SK-N-SH (cell line): ENCODE results near the gene FDPS. TPM values are rescaled to one million over a fixed set of nuclear protein-coding genes. Genes with fewer than 3 reads are reported as not detected.

Experiments used
- CTCF ChIA-PET: fragments of 300-600, 350-600 bp; formaldehyde crosslinking; extraction: SDS; loops from one replicate; lab custom pipeline; 2021; lab: Yijun Ruan, JAX
- POLR2A ChIA-PET: fragments of 350-600 bp; sonication (Branson Sonifier 250); formaldehyde crosslinking; extraction: SDS; loops from one replicate; lab custom pipeline; 2020; ENCODE audit warnings: antibody characterized with exemption, inconsistent platforms; lab: Yijun Ruan, JAX
- DNase-seq: peaks from one replicate; pipeline ENCODE4 v3.0.0; 2012
- H2AFZ ChIP-seq: fragments of 200-600 bp; sonication (generic); 2 replicates; pipeline ENCODE4 v1.8.1; 2016; ENCODE audit warnings: antibody characterized with exemption, mild to moderate bottlenecking, low read depth
- H3F3A ChIP-seq: fragments of 200-600 bp; sonication (generic); replicated peaks from 2 replicates; pipeline ENCODE3; 2016; ENCODE audit warnings: antibody characterized with exemption, mild to moderate bottlenecking; ENCODE audit not compliant: insufficient read depth
- H3K27ac ChIP-seq, 2 experiments: fragments of 200-500 bp in 1 of 2; fragments of 200-600 bp in 1 of 2; sonication (Bioruptor generic) in 1 of 2; sonication (generic), shearing (Covaris generic) in 1 of 2; 2 replicates each; pipeline versions ENCODE4 v1.5.1 to v1.6.1; 2014 to 2016; ENCODE audit warnings: low read depth in 2 of 2, inconsistent platforms in 1 of 2, low read length in 1 of 2, mild to moderate bottlenecking in 1 of 2, mixed read lengths in 1 of 2
- H3K27me3 ChIP-seq: fragments of 200-600 bp; sonication (generic), shearing (Covaris generic); 2 replicates; pipeline ENCODE4 v1.6.1; 2016; ENCODE audit warnings: mixed run types; ENCODE audit not compliant: insufficient read depth
- H3K36me3 ChIP-seq, 2 experiments: fragments of 200-500 bp in 1 of 2; fragments of 200-600 bp in 1 of 2; sonication (Bioruptor generic) in 1 of 2; sonication (generic) in 1 of 2; replicated peaks in 1 of 2; 2 replicates each; pipeline versions ENCODE3 to v1.5.1; 2014 to 2016; ENCODE audit warnings: low read length in 1 of 2, mild to moderate bottlenecking in 1 of 2; ENCODE audit not compliant: insufficient read depth in 2 of 2, control insufficient read depth in 1 of 2
- H3K4me1 ChIP-seq, 2 experiments: fragments of 200-500 bp in 1 of 2; fragments of 200-600 bp in 1 of 2; sonication (Bioruptor generic) in 1 of 2; sonication (generic), shearing (Covaris generic) in 1 of 2; 2 replicates each; pipeline versions ENCODE4 v1.5.1 to v1.6.1; 2014 to 2016; ENCODE audit warnings: low read depth in 1 of 2, low read length in 1 of 2, mixed run types in 1 of 2; ENCODE audit not compliant: insufficient read depth in 2 of 2, control insufficient read depth in 1 of 2
- H3K4me2 ChIP-seq: fragments of 200-600 bp; sonication (generic), shearing (Covaris generic); 2 replicates; pipeline ENCODE4 v1.6.1; 2017; ENCODE audit warnings: mixed run types
- H3K4me3 ChIP-seq, 2 experiments: fragments of 200-500 bp in 1 of 2; fragments of 200-600 bp in 1 of 2; sonication (Bioruptor generic) in 1 of 2; sonication (generic), shearing (Covaris generic) in 1 of 2; 2 replicates each; pipeline versions ENCODE4 v1.5.1 to v1.8.1; 2014 to 2016; ENCODE audit warnings: low read depth in 2 of 2, inconsistent platforms in 1 of 2, low read length in 1 of 2, mild to moderate bottlenecking in 1 of 2, mixed read lengths in 1 of 2, moderate library complexity in 1 of 2
- H3K79me2 ChIP-seq: fragments of 200-600 bp; sonication (generic); 2 replicates; pipeline ENCODE4 v1.8.1; 2017; ENCODE audit warnings: mild to moderate bottlenecking; ENCODE audit not compliant: insufficient read depth
- H3K9ac ChIP-seq: fragments of 200-600 bp; sonication (generic); 2 replicates; pipeline ENCODE4 v1.6.1; 2017; ENCODE audit warnings: mixed run types
- H3K9me2 ChIP-seq: fragments of 200-600 bp; sonication (generic); 2 replicates; pipeline ENCODE4 v1.6.1; 2017; ENCODE audit warnings: mixed run types
- H3K9me3 ChIP-seq: fragments of 200-600 bp; sonication (generic); 2 replicates; pipeline ENCODE4 v1.6.1; 2017; ENCODE audit warnings: mixed run types, mild to moderate bottlenecking, moderate library complexity
- H4K20me1 ChIP-seq: fragments of 200-600 bp; sonication (generic); 2 replicates; pipeline ENCODE4 v1.6.1; 2017; ENCODE audit warnings: mild to moderate bottlenecking, mixed run types; ENCODE audit not compliant: insufficient read depth
- ELF1 ChIP-seq: IDR thresholded peaks from 2 replicates; pipeline ENCODE4 v1.4.0; 2012
- EP300 ChIP-seq, 2 experiments: IDR thresholded peaks; 2 replicates each; pipeline versions ENCODE4 v1.4.0 to v1.6.1; 2012; ENCODE audit warnings: borderline replicate concordance in 1 of 2, low read depth in 1 of 2, low read length in 1 of 2
- FOXJ3 ChIP-seq: sonication (generic); formaldehyde crosslinking; IDR thresholded peaks from 2 replicates; pipeline ENCODE4 v1.5.1; 2020; ENCODE audit warnings: mild to moderate bottlenecking, missing genetic modification reagents
- GABPA ChIP-seq: IDR thresholded peaks from 2 replicates; pipeline ENCODE4 v1.4.0; 2012; ENCODE audit warnings: low read depth, mild to moderate bottlenecking
- GATA2 ChIP-seq: sonication (generic); formaldehyde crosslinking; IDR thresholded peaks from 2 replicates; pipeline ENCODE4 v1.5.0; 2020; ENCODE audit warnings: mild to moderate bottlenecking, missing genetic modification reagents
- MXI1 ChIP-seq: IDR thresholded peaks from 2 replicates; pipeline ENCODE4 v1.6.1; 2012; ENCODE audit warnings: mild to moderate bottlenecking, low read depth, low read length, improper control_type of control experiment
- NFIC ChIP-seq: IDR thresholded peaks from 2 replicates; pipeline ENCODE4 v1.4.0; 2012; ENCODE audit warnings: borderline replicate concordance
- NRF1 ChIP-seq: IDR thresholded peaks from 2 replicates; pipeline ENCODE4 v1.6.1; 2012; ENCODE audit warnings: low read depth, mild to moderate bottlenecking, low read length
- RAD21 ChIP-seq: IDR thresholded peaks from 2 replicates; pipeline ENCODE4 v1.6.1; 2012; ENCODE audit warnings: mild to moderate bottlenecking, low read length
- RCOR1 ChIP-seq: fragments of 150-350 bp; IDR thresholded peaks from 2 replicates; pipeline ENCODE4 v1.6.1; 2017; ENCODE audit warnings: antibody characterized with exemption, low read length
- RXRA ChIP-seq: IDR thresholded peaks from 2 replicates; pipeline ENCODE4 v1.4.0; 2012; ENCODE audit warnings: low read depth, mild to moderate bottlenecking, borderline replicate concordance
- SMC3 ChIP-seq: IDR thresholded peaks from 2 replicates; pipeline ENCODE4 v1.6.1; 2012; ENCODE audit warnings: low read depth, low read length, improper control_type of control experiment
- TAF1 ChIP-seq: IDR thresholded peaks from 2 replicates; pipeline ENCODE4 v1.6.1; 2012; ENCODE audit warnings: low read depth, mild to moderate bottlenecking, low read length, moderate library complexity, borderline replicate concordance
- TCF12 ChIP-seq: IDR thresholded peaks from 2 replicates; pipeline ENCODE4 v1.4.0; 2012
- YY1 ChIP-seq: IDR thresholded peaks from 2 replicates; pipeline ENCODE4 v1.4.0; 2012; ENCODE audit warnings: low read depth, mild to moderate bottlenecking
- WGBS: methylation state at CpG from one replicate; pipeline ENCODE4 v1.1.6; 2017; ENCODE audit warnings: low lambda C conversion rate; 5-methylcytosine and 5-hydroxymethylcytosine counted together
- polyA plus RNA-seq, 3 experiments: library from polyadenylated mRNA; depleted of rRNA; stranded (reverse); fragments of >200 nt; gene quantifications; 2 replicates each; pipeline ENCODE4 v1.2.3, GENCODE V29; 2012
- TF ChIP-seq, protein P1 (sequence below): IDR thresholded peaks from 2 replicates; pipeline ENCODE4 v1.6.1; 2012; ENCODE audit warnings: mild to moderate bottlenecking, low read depth, low read length, moderate library complexity
- TF ChIP-seq, protein P2 (sequence below): fragments of 200-600 bp; sonication (generic); IDR thresholded peaks from 2 replicates; pipeline ENCODE4 v1.6.1; 2017; ENCODE audit warnings: antibody characterized with exemption, mild to moderate bottlenecking, moderate library complexity
- TF ChIP-seq, protein P3 (sequence below): IDR thresholded peaks from 2 replicates; pipeline ENCODE4; 2012
- TF ChIP-seq, protein P4 (sequence below): IDR thresholded peaks from 2 replicates; pipeline ENCODE4 v1.4.0; 2012; ENCODE audit warnings: low read depth

FDPS gene
- polyA plus RNA-seq, 1 of the 3 experiments (the other 2 are of a cell fraction) = 126 TPM

DNA sequence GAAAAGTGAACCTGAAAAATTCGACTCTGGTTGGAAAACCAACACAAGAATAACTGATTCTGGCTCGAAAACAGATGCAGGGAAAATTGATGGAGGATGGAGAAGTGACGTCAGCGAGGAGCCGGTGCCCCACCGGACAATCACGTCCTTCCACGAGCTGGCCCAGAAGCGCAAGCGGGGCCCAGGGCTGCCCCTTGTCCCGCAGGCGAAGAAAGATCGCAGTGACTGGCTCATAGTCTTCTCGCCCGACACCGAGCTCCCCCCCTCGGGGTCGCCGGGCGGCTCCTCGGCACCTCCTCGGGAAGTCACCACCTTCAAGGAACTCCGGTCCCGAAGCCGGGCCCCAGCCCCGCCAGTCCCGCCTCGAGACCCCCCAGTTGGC, 13.9 kb downstream of the FDPS start:
- Histone ChIP-seq H3K9me3 (no peaks in the 10 kb centered on the region), H3K27me3 (no peaks in the 10 kb centered on the region), H3F3A (peaks cover 21% of the 10 kb centered on the region), H3K4me1 (peaks cover 12 to 37% of the 10 kb centered on the region in 2 experiments), H3K4me3 (peak overlapping the region; percentile 84 to 95), H3K4me2 (peak overlapping the region; percentile 97), H3K27ac (peak overlapping the region; percentile 95), H2AFZ (no peak overlapping the region), H3K36me3 (peaks cover 7 to 22% of the 10 kb centered on the region in 2 experiments), H4K20me1 (0 out of 2 replicates have a peak, but pooled peaks cover 5% of the 10 kb centered on the region), H3K9ac (peak overlapping the region; percentile 85), H3K9me2 (no peaks in the 10 kb centered on the region), H3K79me2 (peaks cover 39% of the 10 kb centered on the region)
- ChIA-PET POLR2A (interaction anchor here (0.9 to 1.4 kb wide), 3 partner anchors 15 to 49 kb away, joined by 3 to 5 read pairs (median 4); partner anchors contain the start of genes CLK2 and FDPS), CTCF (interaction anchor here (0.6 to 11.6 kb wide), 17 partner anchors 10 to 399 kb away, joined by 3 to 184 read pairs (median 5); partner anchors contain the start of genes CLK2, ENTREP3, FDPS and KRTCAP2)
- 8% methylated on average over 12 of the region's 28 CpGs for WGBS
- no peak for TF ChIP-seq RCOR1
- TF ChIP-seq, protein P1, sequence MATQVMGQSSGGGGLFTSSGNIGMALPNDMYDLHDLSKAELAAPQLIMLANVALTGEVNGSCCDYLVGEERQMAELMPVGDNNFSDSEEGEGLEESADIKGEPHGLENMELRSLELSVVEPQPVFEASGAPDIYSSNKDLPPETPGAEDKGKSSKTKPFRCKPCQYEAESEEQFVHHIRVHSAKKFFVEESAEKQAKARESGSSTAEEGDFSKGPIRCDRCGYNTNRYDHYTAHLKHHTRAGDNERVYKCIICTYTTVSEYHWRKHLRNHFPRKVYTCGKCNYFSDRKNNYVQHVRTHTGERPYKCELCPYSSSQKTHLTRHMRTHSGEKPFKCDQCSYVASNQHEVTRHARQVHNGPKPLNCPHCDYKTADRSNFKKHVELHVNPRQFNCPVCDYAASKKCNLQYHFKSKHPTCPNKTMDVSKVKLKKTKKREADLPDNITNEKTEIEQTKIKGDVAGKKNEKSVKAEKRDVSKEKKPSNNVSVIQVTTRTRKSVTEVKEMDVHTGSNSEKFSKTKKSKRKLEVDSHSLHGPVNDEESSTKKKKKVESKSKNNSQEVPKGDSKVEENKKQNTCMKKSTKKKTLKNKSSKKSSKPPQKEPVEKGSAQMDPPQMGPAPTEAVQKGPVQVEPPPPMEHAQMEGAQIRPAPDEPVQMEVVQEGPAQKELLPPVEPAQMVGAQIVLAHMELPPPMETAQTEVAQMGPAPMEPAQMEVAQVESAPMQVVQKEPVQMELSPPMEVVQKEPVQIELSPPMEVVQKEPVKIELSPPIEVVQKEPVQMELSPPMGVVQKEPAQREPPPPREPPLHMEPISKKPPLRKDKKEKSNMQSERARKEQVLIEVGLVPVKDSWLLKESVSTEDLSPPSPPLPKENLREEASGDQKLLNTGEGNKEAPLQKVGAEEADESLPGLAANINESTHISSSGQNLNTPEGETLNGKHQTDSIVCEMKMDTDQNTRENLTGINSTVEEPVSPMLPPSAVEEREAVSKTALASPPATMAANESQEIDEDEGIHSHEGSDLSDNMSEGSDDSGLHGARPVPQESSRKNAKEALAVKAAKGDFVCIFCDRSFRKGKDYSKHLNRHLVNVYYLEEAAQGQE = no peak
- no peak for TF ChIP-seq FOXJ3
- no peak for TF ChIP-seq RAD21
- TF ChIP-seq TAF1 = no peak
- peak; percentile 75 for DNase-seq

DNA sequence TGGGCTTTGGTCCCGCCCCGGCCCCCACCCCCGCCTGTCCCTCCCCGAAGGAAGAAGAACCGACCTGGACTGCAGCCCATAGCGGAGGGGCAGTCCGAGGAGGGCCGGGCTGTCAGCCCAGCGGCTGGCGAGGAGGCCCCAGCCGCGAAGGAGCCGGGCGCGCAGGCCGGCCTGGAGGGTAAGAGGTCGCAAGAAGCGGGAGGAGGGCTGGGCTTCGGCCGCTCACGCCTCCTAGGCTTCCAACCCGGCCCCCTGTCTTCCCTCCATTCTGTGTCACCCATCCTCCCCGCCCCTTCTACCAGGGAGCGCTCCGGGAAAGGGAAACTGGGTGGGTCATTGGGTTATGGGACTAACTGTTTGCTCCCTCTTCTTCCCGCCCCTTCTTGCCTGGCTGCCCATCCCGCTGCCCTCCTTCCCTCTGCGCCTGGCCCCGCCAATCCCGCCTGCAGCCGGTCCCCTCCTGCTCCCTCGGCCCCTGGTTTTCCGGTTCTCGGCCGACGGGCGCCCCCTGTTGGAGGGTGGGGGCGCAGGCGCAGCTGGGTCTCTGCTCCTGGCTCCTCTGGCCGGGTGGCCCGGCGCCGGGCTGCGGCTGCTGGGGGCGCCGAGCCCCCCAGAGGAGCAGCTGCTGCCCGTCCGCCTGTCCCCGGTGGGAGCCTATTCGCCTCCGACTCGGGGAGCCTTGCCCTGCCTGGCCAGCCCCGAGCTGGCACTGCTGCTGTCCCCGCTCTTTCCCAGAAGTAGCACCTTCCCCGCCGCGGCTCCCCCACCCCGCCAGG, 14.5 kb downstream of the FDPS start:
- WGBS = 2% methylated on average over 27 of the region's 58 CpGs
- no peak overlapping the region; the same call in 1 of the 2 replicates for H2AFZ ChIP-seq
- peaks cover 13 to 24% of the 10 kb centered on the region in 2 experiments for H3K36me3 ChIP-seq

More for the DNA sequence above, 14.5 kb downstream of the FDPS start:
- TF ChIP-seq MXI1 = no peak; the same call in 1 of the 2 replicates
- TF ChIP-seq RXRA = peak; percentile 25; the same call in 1 of the 2 replicates
- TF ChIP-seq TAF1 = peak; percentile 50; the same call in 1 of the 2 replicates
- TF ChIP-seq FOXJ3 = no peak
- TF ChIP-seq SMC3 = peak; percentile 55
- no peak for TF ChIP-seq GATA2
- TF ChIP-seq EP300 (IDR thresholded peaks at IDR 0.05; ENCODE audit: borderline replicate concordance in 1 of 2, low read depth in 1 of 2, low read length in 1 of 2) = 0 out of 4 replicates have a peak, but pooled peaks of 1 of the 2 experiments have one; percentile 21
- TF ChIP-seq, protein P2, sequence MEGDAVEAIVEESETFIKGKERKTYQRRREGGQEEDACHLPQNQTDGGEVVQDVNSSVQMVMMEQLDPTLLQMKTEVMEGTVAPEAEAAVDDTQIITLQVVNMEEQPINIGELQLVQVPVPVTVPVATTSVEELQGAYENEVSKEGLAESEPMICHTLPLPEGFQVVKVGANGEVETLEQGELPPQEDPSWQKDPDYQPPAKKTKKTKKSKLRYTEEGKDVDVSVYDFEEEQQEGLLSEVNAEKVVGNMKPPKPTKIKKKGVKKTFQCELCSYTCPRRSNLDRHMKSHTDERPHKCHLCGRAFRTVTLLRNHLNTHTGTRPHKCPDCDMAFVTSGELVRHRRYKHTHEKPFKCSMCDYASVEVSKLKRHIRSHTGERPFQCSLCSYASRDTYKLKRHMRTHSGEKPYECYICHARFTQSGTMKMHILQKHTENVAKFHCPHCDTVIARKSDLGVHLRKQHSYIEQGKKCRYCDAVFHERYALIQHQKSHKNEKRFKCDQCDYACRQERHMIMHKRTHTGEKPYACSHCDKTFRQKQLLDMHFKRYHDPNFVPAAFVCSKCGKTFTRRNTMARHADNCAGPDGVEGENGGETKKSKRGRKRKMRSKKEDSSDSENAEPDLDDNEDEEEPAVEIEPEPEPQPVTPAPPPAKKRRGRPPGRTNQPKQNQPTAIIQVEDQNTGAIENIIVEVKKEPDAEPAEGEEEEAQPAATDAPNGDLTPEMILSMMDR = peak; percentile 82
- TF ChIP-seq, protein P3, sequence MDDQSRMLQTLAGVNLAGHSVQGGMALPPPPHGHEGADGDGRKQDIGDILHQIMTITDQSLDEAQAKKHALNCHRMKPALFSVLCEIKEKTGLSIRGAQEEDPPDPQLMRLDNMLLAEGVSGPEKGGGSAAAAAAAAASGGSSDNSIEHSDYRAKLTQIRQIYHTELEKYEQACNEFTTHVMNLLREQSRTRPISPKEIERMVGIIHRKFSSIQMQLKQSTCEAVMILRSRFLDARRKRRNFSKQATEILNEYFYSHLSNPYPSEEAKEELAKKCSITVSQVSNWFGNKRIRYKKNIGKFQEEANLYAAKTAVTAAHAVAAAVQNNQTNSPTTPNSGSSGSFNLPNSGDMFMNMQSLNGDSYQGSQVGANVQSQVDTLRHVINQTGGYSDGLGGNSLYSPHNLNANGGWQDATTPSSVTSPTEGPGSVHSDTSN = peak; percentile 38; the same call in 1 of the 2 replicates
- peak; percentile 63 for TF ChIP-seq NRF1
- TF ChIP-seq YY1 = 0 out of 2 replicates have a peak, but pooled peaks have one; percentile 58
- TF ChIP-seq GABPA = peak; percentile 58
- TF ChIP-seq TCF12 = no peak
- peak; percentile 50 for TF ChIP-seq ELF1
- TF ChIP-seq NFIC = no peak
- peak; percentile 76 for TF ChIP-seq RAD21
- TF ChIP-seq, protein P4, sequence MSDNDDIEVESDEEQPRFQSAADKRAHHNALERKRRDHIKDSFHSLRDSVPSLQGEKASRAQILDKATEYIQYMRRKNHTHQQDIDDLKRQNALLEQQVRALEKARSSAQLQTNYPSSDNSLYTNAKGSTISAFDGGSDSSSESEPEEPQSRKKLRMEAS = peak; percentile 45
- H3K79me2 ChIP-seq = peaks cover 39% of the 10 kb centered on the region
- peaks cover 12 to 37% of the 10 kb centered on the region in 2 experiments for H3K4me1 ChIP-seq
- H3K4me2 ChIP-seq = peak overlapping the region; percentile 97
- no peaks in the 10 kb centered on the region for H3K9me3 ChIP-seq
- H4K20me1 ChIP-seq = 0 out of 2 replicates have a peak, but pooled peaks cover 5% of the 10 kb centered on the region
- DNase-seq = peak; percentile 94
- H3F3A ChIP-seq = peaks cover 21% of the 10 kb centered on the region
- peak overlapping the region; percentile 95 for H3K27ac ChIP-seq
- ChIA-PET POLR2A (interaction anchor here (0.9 to 1.4 kb wide), 4 partner anchors 46 to 240 kb away, joined by 3 to 4 read pairs (median 4); partner anchors contain the start of genes ASH1L, CLK2 and SCAMP3), CTCF (interaction anchor here (0.5 to 11.6 kb wide), 26 partner anchors 10 to 842 kb away, joined by 3 to 184 read pairs (median 5); partner anchors contain the start of genes CLK2, ENTREP3, FDPS and HCN3)
- H3K27me3 ChIP-seq = no peaks in the 10 kb centered on the region
- H3K4me3 ChIP-seq = peak overlapping the region; percentile 84 to 95
- no peaks in the 10 kb centered on the region for H3K9me2 ChIP-seq
- H3K9ac ChIP-seq = peak overlapping the region; percentile 85
